COR-L47 (cell line): ENCODE measurements around the gene TNP2.

ENCODE experiments used
- DNase-seq: peaks from one replicate; lab custom pipeline; 2025; lab: John Stamatoyannopoulos, UW

The TNP2 gene

GRCh38 chr16:11277607-11278337 lies 8.6 kb upstream of the TNP2 start:
- no peak for DNase-seq

GRCh38 chr16:11276896-11277593 lies 7.9 kb upstream of the TNP2 start:
- DNase-seq = no peak

DNA sequence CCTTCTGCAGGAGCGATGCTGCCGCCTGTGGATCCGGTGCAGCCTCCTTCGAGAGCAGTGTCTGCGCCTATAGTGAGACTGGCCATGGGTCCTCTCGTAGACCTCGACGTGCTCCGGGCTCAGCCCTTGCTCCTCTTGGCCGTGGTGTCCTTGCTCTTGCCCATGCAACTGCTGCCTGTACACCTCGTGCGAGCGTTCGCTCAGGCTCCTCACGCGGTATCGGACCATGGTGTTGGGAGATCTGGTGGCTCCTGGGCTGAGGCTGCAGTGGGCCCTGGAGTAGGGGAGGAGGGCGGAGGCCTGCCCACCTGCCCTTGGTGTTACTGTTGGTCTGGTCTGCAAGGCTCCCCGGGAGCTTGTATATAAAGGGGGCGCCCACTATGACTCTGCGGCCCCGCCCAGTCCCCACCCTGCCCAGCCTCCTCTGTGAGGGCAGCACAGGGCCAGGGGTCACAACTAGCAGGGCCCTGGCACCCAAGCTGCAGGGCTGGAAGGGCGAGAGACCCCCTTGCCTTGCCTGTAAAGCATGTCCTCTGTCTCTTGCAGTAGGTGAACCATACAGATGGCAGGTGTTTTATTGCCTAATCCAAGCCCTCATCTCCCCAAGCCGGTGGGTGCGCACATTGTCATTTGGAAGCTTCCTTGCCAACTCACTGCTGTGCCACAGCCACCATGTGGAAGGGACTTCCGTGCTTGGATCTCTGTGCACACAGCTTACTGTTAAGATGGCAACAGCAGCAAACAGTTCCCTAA lies 7.2 kb upstream of the TNP2 start, which contains the start of gene PRM2:
PRM2 (minus strand) TSS at position 338 of the 753 bp plus-strand sequence; CDS start at position 228, 110 bp downstream.
- DNase-seq = no peak

DNA sequence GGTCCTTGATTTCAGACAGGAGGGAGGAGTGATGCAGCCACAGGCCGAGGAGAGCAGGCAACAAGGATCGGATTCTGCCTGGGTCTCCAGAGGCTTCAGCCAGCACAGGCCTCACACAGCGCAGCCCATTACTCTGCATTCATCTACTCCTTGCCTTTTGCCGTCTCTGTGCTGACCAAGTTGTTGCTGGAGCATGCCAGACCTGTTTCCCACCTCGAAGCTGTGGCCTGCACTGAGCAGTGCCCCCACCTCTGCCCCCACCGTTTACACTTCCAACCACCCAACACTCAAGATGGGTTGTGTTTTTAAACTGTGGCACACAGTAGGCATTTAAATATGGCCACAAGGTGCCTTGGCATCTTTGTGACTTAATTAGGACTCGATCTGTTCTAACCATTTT lies 5.8 kb upstream of the TNP2 start:
- DNase-seq = no peak

- no peak for DNase-seq
These were observed 4.7 kb upstream of the TNP2 start for GRCh38 chr16:11273721-11274324.

DNA sequence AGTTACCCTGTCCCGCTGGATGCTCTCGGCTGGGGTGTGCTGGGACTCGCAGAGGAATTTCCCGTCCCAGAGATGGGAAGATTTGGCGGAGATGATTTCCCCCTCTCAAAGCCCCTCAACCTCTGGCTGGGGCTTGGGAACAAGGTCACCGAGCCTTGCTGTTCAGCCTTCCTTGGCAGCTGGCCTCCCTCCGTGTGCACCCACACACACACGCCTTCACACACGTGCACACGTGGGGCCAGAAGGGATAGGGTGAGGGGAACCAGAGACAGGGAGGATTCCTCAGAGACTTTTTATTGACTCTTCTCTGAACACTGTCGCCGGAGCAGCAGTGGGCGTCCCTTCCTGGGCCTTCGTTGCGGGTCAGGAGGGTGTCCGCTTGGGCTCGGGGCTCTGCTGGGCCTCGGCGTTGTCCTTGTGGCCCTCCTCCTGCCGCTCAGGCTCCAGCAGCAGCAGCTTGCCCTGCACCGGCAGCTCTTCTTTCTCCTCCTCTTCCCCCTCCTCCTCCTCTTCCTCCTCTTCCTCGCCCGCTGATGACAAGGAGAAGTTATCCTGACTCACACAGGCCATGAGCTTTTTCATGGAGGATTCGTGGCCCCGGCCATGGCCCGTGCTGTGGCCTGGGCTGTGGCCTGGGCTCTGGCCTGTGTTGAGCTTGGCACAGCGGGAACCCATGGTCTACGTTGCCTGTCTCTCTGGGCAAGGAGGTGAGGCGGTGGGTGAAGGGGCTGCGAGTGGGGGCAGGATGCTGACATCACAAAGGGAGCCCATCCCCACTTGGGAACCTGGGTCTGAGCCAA lies 4.0 kb upstream of the TNP2 start, which contains the start of gene PRM3:
PRM3 (minus strand) TSS at position 709 of the 800 bp plus-strand sequence; CDS start at position 675, 34 bp downstream.
- no peak for DNase-seq

DNA sequence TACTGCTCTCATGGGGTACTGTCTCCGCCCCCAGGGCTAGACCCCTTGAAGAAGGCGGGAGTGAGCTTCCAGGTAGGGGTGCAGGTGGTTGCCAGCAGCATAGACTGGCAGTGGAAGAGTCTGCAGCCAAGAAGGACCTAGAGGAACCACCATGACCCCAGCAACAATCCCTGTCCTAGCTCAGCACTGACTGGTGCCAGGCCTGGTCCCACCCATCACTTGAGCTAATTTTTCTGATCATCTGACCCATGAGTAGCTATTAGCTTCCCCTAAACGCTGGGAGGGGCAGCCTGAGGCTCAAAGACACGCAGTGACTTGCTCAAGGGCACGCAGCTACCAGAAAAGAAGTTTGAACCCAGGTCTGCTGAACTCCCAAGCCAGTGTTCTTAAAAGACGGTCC lies 3.4 kb upstream of the TNP2 start:
- DNase-seq = no peak

DNA sequence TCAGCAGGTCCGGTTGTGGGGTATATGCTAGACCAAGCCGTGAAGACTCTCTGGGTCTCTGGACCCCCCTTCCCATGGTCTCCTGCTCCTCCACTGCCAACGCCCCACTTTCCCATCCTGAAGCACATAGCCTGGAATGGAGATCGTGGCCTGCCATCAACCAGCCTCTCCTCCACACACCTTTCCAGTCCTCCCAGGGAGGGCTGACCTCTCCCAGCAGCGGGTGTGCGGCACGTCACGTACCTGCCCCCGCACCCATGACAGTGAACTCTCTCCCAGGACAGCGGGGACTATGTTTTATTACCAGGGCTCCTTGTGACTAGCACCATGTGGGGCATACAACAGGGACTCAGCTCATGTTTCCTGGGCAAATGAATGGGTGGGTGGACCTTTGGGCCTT lies 2.5 kb upstream of the TNP2 start:
- no peak for DNase-seq

DNA sequence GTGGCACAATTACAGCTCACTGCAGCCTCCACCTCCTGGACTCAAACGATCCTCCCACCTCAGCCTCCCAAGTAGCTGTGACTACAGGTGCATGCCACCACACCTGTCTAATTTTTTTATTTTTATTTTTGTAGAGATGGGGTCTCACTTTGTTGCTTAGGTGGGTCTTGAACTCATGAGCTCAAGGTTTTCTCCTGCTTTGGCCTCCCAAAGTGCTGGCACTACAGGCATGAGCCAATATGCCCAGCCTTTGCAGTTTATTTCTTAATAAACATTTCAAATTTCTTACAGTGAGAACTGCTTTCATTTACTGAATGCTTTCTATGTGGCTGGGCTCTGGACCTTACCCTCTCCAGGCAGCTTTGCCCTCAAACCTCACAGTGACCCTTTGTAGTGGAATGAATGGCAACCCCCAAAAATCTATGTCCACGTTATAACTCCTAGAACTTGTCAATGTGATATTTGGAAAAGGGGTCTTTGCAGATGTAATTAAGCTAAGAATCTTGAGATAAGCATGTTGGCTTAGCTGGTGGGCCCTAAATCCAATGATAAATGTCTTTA lies 1.6 kb upstream of the TNP2 start:
- DNase-seq = no peak

DNA sequence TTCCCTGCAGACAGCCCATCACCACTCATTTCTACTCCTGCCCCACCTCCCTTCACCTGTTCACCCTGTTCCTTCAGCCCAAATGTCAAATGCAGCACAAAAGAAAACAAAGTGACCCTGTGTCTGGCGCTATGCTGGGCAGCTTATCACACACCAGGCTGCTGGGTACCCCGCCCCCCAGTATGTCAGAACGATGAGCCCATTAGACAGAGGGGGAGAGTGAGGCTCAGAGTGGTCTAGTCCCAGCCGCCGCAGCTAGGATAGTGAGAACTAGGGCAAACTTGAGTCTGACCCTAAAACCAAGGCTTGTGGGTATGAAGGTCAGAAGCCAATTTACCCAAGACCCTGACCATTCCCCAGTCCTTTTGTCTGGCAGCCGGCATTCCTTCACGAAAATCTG lies 4.0 kb downstream of the TNP2 start:
- DNase-seq = no peak

GRCh38 chr16:11264155-11264832 lies 4.8 kb downstream of the TNP2 start:
- DNase-seq = no peak

- no peak for DNase-seq
These were observed 5.4 kb downstream of the TNP2 start for GRCh38 chr16:11263737-11264136.

DNA sequence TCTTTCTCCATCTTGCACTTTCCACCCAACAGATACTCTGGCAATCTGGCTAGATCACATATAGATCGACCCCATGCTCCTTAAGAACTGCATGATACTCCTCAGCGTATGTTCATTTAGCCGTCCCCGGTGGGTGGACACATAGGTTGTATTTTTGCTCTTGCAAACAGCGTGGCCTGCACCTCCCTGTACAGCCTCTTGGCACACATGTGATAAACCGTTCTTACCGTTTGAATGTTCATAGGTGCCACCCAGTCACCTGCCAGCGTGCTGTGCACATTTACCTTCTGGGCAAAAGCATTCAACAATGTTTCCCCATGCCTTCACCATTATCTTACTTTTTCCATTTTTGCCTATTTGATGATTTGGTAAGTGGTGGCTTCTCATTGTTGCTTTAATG lies 6.2 kb downstream of the TNP2 start:
- no peak for DNase-seq

DNA sequence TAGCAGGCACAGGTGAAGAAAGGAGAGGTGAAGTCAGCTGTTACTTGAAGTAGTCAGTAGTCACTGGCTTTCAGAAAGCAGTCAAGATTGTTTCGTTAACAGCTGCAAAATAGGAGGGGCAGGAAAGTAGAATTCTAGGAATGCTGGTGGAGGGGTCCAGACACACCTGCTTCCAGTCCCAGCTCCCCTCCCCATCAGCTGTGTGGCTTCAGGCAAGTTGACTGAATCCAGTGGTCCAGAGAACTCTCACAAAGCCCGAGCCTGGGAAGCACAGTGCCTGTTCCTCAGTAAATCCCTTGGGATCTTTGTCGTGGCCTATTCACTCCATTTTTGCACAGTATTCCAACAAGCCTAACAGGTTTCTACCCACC lies 8.5 kb downstream of the TNP2 start:
- no peak for DNase-seq

- no peak for DNase-seq
These were observed 9.2 kb downstream of the TNP2 start for GRCh38 chr16:11259655-11260595.

- no peak for DNase-seq
These were observed 10.3 kb downstream of the TNP2 start for GRCh38 chr16:11258553-11259492.

DNA sequence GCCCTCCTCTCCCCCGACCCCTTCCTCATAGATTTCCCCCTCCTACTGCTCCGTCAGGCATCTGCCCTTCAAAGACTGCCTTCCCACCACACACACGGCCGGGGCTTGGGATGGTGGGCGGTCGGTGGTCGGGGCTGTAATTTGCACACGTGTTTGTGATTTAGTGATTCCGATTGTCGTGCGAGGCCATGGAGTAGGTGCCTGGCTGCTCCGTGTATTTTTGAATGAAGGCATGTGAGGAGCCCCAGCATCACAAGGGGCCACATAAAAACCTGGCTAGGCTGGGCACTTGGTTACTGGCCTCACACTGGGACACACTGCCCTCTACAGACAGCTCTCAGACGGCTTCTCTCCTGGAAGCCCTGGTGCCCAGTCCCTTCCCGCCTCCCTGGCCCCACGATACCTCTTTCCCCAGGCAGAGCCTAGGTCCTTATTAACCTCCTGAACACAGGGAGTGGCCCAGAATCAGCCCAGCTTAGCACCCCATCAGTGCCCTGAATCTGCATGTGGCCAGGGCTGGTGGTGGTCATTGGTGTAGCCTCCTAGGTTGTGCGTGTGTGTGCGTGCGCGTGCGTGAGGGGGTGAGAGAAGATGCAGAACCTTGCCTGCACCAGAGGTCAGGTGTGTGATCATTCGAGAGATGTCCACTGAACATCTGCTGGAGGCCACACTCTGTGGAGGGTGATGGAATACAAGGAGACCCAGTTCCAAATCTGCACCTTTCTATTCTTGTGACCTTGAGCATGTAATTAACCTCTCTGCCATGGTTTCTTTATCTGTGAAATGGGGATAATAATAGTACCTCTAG lies 11.8 kb downstream of the TNP2 start:
- peak; percentile 73 for DNase-seq
